Prostate gland (tissue), 2 donors: Measurements from ENCODE around the gene CAPZB.

Source experiments
- POLR2A ChIP-seq: fragments of 450-650 bp; IDR thresholded peaks from one replicate; pipeline ENCODE4 v1.6.1; 2016; ENCODE audit warnings: antibody characterized with exemption, mild to moderate bottlenecking
- TF ChIP-seq, protein P1 (sequence below), 4 experiments: fragments of 200-600 bp in 2 of 4; fragments of 450-650 bp in 2 of 4; sonication (generic) in 2 of 4; IDR thresholded peaks; 1 replicate in 3 of 4; 2 replicates in 1 of 4; pipeline ENCODE4 v1.5.1; 2016 to 2019; ENCODE audit warnings: antibody characterized with exemption in 4 of 4, mild to moderate bottlenecking in 2 of 4, moderate library complexity in 2 of 4

DNA sequence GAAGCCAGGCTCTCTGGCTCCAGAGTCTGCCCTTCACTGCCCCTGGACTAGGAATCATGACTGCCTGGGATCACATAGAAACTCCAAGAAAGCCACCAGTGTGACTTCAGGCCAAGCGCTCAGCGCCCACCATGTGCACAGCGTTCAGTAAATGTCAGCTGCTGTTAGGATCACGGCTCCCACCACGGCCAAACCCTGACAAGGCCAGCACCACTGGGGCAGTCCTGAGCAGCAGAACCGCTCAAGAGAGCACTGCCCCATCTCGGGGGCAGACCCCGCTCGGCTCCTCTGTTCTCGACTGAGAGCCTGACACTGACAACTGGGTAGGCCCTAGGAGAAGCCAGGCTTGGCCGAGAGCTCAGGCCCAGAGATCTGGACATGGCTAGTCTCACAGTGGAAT, 10.0 kb downstream of the CAPZB start:
- TF ChIP-seq, protein P1, sequence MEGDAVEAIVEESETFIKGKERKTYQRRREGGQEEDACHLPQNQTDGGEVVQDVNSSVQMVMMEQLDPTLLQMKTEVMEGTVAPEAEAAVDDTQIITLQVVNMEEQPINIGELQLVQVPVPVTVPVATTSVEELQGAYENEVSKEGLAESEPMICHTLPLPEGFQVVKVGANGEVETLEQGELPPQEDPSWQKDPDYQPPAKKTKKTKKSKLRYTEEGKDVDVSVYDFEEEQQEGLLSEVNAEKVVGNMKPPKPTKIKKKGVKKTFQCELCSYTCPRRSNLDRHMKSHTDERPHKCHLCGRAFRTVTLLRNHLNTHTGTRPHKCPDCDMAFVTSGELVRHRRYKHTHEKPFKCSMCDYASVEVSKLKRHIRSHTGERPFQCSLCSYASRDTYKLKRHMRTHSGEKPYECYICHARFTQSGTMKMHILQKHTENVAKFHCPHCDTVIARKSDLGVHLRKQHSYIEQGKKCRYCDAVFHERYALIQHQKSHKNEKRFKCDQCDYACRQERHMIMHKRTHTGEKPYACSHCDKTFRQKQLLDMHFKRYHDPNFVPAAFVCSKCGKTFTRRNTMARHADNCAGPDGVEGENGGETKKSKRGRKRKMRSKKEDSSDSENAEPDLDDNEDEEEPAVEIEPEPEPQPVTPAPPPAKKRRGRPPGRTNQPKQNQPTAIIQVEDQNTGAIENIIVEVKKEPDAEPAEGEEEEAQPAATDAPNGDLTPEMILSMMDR (IDR thresholded peaks at IDR 0.05) = no peak
- TF ChIP-seq POLR2A = no peak
